DLD1 (cell line): ENCODE results near the gene ADNP2.

Source experiments
- in situ Hi-C: cut with HindIII; loops from 2 replicates; pipeline ENCODE4 v1.10.0; 2017; ENCODE audit warnings: low sequenced_read_pairs

ADNP2 gene

DNA sequence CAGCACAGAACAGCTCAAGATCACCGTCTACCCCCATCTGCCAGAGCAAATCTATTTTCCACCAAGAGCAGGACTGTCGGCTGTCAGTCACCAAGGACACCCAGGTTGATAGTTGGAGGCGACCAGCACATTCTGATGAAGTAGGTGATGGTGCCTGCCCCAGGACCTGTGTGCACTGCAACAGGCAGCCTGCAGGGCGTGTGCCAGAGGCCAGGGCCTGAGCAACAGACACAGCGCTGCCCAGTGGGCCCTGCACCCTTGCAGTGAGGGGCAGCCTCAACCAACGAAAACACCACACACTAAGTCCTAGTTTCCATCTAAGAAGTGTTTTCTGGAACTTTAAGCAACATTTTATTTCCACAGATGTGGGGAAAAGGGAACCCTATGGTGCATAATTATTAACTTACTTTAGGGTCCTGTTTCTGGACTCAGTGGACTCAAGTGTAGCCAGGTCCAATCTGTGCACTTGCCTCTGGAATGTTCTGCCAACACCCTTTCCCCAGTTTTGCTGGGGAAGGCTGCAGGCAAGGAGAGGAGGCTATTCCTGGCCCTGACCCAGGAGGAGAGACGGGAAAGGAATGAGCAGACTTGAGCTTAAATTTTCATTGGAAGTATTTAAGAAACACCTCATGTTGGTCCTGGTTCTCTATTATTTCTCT is 61.5 kb downstream of the ADNP2 start:
- in situ Hi-C loops, result no loop called here

DNA sequence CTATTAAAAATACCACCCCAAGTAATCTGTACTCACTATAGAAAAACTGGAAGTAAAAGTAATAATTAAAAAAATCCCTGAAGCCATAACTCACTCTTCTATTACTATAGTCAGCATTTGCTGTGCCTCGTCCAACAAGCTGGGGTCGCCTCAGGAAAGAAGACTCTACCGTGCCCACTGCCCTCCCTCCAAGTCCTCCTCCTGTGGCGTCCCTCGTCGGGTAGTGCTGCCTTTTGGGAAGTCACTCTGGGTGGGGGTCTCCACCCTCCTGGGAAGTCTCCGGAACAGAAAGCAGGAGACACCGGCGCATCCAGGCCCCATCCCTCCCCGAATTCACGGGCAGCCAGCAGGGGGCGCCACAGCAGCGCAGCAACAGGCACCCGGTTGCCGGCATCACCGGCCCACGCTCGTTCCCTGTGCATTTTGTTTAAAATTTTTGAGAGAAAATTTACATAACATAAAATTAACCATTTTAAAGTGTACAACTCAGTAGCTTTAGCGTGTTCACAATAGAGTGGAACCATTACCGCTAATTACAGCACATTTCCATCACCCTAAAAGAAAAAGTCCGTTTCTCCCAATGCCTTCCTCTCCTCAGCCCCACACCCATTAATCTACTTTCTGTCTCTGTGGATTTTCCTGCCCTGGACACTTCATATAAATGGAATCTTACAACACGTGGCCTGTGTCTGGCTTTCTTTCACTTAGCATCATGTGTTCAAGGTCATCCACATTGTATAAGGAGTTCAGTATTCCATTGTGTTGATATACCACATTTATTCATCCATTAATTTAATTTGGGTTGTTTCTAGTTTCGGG is 62.2 kb downstream of the ADNP2 start:
- in situ Hi-C loops, result no loop called here

DNA sequence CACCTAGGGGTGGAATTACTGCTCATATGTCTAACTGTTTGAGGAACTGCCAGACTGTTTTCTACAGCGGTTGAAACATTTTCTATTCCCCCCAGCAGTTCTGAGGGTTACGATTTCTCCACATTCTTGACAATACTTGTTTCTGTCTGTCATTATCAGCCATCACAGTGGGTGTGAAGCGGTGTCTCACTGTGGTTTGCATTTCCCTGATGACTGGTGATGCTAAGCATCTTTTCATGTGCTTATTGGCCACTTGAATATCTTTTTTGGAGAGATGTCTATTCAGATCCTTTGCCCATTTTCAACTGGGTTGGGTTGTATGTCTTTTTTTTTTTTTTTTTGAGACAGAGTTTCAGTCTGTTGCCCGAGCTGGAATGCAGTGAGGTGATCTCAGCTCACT is 63.0 kb downstream of the ADNP2 start:
- in situ Hi-C loops, result no loop called here

DNA sequence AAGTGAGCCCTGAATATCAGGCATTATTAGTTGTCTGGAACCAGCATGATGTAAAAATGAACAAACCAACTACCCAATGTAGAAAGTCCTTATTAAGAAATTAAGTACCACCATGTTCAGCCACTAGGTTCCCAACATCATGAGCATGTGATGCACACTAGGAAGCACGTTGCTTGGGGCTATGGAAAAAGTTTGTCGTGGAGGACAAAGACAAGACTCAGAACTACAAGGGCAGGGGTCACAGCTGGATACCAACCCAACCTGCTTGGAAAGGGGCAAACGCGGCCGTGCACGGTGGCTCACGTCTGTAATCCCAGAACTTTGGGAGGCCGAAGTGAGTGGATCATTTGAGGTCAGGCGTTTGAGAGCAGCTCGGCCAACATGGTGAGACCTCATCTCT is 64.0 kb downstream of the ADNP2 start:
- in situ Hi-C loops, result no loop called here

DNA sequence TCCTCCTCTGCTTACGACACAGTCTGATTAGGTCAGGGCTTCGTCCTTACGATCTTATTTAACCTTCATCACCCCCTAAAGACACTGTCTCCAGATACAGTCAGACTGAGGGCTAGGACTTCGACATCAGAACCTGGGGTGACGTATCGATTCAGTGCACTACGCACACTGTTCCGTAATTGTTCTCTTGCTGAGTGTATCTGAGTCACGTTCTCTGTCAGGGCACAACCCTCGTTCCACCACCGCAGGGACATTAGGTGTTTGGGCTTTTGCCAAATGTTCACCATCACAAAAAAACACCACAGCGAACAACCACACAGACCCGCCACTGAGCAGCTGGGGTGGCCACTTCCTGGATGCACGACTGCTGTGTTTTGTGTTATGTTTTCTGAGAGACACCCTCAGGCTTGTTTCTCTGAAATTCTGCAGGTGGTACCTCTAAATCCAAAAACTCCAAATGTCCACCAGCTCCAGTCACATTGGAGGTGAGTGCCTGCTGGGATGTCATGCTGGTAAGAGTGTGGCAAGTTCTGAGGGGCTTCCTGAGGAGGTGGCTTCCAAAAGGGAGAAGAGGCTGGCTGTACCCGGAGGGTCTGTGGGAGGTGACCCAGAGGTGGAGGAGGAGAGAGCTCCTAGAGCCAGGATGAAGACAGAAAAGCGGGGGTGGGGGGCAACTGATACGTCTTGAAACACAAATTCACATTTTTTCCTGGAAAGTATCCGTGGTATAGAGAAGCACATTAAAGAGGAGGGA is 66.6 kb downstream of the ADNP2 start:
- in situ Hi-C loops, result no loop called here

DNA sequence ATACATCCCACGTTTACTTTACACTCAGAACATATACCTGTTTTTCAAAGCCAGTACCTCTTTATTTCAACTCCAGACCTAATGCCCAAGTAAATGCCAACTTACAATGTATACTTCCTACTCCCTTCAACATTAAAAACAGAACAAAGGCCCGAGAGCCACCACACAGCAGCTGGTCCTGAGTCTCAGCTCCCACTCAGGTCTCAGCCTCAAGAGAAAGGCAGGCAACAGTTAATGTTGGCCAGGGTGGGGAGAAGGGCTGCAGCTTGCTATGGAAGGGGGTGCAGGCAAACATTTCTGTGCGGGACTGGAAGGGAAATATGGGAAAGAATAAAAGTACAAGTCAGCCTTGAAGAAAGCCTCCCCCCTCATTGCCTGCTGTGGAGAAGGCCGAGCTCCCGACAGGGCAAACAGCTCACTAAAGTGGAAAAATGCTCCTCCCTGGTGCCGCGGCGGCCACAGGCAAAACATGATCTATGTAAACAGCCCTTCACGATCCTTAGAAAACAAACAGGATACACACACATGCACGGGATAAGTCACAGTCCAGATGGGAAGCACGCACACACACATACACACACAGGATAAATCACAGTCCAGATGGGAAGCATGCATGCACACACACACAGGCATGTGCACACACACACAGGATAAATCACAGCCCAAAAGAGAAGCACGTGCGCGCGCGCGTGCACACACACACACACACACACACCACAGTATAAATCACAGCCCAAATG is 67.4 kb downstream of the ADNP2 start:
- in situ Hi-C loops, result no loop called here

DNA sequence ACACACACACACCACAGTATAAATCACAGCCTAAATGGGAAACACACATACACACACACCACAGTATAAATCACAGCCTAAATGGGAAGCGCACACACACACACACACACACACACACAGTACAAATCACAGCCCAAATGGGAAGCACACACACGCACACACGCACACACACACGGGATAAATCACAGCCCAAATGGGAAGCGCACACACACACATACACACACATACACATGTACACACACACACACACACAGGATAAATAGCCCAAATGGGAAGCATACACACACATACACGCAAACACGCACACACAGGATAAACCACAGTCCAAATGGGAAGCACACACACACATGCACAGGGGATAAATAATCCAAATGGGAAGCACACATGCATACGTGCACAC is 68.1 kb downstream of the ADNP2 start:
- in situ Hi-C loops, result no loop called here

DNA sequence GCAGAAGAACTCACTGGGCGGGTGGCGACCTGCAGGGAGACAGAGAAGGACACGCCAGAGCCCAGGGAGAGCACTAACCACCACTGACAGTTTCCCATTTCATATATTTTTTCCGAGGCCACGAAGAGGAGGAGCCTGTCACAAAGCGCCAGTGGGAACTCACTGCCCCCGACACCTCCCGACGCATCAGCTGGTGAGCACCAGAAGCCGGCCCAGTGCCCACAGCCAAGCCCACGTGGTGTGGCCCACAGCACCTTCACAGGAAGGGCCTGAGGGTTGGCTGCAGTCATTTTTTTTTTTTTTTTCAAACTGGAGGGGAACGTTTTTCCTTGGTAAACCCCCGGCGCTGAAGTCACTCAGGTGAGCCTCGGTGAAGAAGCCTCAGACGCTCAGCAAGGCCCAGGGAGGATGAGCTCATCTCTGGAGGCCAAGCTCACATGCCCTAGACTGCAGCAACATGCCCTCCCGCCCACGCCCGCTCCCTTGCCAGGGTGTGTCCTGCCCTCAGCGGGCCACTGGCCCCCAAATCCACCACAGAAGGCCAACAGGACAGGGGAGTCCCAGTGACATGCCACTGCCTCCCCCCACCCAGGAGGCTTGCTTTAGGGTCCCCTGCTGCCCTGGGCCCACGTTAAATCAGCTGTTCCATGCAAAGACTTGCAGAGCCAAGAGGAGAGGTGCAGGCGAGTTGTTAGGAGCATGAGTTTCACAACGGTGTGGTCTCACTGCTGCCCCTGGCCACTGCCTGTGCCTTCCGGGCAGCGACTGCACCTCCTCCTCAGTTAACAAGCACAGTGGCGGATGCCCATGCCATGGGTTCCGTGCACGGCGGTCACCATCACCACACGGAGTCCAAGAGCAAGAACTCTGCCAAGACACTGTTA is 70.1 kb downstream of the ADNP2 start:
- in situ Hi-C loops, result no loop called here

DNA sequence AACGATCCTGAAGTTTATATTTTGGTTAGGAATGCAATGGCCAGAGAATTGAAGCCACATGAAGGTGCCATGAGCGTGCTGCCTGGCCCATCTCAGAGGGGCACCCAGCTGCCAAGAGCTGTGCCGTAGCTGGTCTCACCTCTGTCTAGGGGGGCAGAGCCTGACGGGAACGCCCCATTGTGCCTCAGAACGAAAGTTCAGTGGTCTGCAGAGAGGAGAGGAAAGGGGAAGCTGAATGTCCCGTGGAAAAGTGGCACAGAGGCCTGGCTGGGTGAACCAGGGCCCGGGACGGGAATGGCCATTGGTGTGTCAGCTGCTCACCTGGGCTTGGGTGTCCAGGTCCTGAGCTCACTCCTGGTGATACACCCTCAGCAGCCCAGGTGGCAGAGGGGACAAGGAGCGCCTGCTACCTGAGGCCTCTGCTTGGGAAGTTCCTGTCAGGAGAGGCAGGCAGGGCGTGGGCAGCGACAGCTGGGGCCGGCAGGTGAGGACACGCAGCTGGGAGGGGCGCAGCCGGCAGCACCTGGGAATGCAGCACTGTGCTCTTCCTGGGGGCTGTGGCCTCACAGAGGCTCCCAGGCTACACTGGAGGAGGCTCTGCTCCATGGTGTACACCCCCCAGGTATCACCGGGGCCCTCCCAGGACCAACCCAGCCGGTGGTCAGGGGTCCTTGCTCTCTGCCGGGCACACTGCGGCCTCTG is 70.9 kb downstream of the ADNP2 start:
- in situ Hi-C loops, result no loop called here

DNA sequence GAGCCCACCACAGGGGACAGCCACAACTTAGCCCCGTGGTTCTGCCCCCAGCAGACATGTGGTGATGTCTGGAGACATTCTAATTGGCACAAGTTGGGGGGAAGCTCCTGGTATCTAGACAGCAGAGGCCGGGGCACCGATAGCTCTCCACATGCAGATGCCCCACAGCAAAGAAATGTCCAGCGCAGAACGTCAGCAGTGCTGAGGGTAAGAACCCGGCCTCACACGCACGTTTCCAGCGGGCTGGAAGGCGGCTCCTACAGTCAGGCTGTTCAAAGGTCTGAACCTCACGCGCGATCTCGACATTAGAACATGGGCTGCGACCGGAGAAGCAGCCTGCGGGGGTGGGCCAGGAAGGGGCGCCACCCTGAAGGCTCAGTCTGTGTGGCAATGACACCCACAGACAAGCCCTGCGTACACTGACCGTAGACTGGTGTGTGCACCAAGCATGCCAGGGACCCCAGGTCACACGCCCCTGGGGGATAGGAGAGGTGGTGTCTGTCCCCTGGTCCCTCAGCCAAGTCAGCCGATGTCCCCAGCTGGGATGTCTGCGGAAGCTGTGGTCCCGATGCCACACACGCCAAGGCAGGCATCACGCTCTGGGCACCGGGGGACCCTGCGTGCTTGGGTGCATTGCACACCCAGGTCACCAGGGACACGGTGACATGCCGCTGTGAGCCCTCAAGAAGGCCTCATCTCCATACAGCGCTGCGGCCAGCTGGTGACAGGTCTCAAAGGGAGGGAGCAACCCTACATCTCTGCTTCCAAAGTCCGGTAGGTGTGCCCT is 71.9 kb downstream of the ADNP2 start:
- in situ Hi-C loops, result no loop called here

DNA sequence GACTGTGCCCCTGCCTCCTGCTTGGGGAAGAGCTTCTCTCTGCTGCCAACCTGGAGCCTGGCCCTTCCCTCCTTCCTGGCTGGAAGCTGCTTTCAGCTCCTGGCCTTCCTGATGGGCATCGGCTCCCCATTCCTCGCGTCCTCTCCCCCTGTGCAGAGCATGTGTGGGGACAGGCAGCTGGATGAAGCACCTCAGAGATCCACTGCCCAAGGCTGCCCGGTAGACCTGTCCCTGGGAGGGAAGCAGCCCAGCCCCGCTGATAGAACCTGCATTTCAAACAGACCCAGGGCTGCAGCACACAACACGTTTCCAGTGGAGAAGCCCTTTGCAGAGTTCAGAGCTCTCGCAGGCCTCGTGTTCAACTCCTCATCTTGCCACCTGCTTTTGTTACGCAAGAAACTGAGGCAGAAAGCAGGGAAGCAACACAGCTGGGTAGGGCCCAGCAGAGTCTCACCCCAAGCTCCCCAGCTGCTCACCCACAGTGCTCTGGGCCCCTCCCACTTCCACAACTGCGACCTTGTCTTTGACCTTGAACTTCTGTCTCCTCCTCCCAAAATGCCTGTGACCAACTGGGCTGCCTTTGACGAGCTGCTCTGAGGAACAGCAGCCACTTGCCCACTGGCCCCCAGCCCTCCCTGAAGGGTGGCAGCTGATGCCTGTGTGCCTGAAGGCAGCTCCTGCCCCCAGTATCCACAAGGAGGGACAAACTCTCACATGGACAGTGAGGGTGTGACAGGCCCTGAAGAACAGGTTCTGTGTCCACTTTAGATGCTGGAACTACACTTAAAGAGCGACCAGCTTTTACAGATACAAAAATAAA is 72.8 kb downstream of the ADNP2 start:
- in situ Hi-C loops, result no loop called here

DNA sequence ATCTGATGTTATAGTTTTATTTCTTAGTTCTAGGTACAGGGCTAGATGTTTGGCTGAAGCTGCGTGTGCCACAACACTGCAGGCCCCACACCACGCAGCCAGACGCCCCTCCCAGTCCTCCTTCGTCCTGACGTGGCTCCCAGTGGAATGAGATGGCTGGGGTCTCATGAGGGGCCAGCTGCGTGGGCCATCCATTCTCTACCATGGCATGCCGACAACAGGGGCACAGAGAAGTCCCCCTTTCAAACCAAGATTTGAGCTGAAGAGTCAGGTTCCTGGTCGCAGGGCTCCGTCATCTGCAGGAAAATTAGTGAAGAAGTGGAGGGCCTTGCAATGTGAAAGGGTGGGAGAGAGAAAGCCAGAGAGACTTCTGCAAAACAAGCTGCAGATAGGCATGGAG is 73.8 kb downstream of the ADNP2 start:
- in situ Hi-C loops, result no loop called here

DNA sequence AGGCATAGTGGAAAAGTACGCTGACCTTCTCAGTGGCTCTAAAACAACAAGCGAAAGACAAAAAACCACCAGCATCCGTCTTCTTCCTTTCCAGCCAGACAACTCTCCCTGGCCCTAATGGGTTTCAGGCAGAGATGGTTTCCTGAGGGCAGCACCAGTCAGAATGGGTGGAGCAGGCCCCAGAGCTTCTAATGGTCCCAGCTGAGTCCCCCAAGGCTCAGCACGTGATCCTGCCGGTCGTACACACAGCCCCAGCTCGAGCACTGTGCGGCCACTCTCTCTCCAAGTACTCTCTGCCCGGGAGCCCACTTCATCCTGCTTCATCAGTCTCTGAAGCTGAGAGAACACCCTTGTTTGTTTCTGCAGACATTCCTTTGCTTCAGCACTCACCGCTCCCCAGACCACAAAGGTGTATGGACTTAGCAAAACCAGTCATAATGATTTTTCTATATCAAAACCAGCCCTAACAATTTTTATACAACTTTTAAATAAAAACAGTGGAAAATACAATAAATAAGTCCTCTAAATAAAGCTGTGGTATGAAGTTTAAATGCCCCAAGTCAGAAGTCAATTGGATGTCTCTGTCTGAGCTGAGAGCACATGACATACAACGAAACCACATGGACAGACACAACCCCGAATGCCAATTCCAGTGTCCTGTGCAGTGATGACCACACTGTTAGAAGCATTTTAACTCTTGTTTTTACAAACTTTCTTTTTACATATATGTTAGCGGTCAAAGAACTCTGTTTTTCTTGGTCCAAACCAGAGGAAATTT is 74.4 kb downstream of the ADNP2 start:
- in situ Hi-C loops, result no loop called here

DNA sequence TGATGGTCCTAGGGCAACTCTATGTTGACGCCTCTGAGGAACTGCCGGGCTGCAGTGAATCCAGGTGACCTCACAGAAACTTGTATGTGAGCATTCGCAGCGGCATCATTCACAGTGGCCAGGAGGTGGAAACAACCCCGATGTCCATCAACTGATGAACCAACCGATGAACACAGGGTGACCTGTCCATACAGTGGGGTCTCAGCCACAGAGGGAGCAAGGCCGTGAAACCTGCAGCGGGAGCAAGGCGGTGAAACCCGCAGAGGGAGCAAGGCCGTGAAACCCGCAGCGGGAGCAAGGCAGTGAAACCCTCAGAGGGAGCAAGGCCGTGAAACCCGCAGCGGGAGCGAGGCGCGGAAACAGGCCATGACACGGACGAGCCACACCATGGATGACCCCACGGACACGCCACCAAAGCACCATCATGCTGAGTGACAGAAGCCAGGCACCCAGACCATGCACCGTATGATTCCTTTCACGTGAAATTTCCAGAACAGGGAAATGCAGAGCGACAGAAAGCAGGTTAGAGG is 75.2 kb downstream of the ADNP2 start:
- in situ Hi-C loops, result no loop called here

DNA sequence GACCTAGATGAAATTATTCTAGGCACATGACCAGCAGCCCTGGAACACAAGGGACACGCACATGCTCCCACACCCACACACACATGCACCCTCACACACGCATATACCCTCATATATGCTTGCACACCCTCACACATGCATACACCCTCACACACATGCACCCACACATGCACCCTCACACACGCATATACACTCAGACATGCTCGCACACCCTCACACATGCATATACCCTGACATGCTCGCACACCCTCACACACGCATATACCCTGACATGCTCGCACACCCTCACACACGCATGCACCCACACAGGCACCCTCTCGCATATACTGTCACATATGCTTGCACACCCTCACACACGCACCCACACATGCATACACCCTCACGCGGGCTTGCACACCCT is 76.5 kb downstream of the ADNP2 start:
- in situ Hi-C loops, result no loop called here

DNA sequence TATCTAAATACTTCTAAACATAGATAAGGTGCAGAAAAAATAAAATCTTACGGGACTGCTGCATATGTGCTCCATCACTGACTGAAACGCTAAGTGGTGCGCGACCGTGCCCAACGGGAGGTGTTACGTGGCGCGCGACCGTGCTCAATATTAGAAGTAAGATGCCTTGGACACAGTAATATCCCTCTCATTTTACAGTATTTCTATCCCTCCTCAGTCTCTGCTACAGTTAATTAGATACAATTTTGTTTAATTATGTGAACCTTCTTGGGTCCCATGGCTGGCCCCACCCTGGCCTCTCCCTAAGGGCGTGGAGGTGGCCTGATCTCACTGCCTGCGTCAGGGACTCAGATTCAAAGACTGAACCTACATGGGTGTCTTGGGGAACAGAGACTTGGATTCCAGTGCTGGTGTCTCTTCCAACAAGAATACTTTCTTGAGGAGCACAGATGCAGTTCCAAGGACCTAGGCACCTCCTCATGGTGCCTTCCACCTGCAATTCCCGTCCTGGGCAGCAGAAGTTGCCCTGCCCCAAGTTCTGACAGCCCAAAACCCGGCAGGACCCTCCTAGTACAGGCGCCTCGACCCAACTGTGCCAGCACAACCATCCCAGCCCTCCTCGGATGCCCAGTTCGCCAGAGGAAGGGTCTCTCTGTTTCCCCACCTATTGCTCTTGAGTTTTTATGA is 79.0 kb downstream of the ADNP2 start:
- in situ Hi-C loops, result no loop called here
